Activated CD4-positive, alpha-beta T cell treated with anti-CD3 and anti-CD28 coated beads, Interleukin-2, amount 50 U/mL, for 24 hours (primary cell): Measurements from ENCODE around the gene CCHCR1.
"Not testable (repeated sequence)": the region's sequence is repeated elsewhere in the genome, so short reads cannot be mapped to it uniquely, and the experiment has no call there.

Experiments
- DNase-seq, 2 donors: peaks; one replicate each; pipeline ENCODE4 v3.0.0-alpha.2; 2020; ENCODE audit warnings: low read depth in 1 of 2, low spot score in 1 of 2

The CCHCR1 gene

GRCh38 chr6:31157513-31158139 is at the start of gene CCHCR1:
TSS of gene CCHCR1 (minus strand) at chr6:31157802. CDS start at chr6:31157600, 202 bp downstream.
- DNase-seq: no peak

GRCh38 chr6:31205638-31206037 is 48.0 kb upstream of the CCHCR1 start:
- no peak for DNase-seq

GRCh38 chr6:31204751-31205145 is 47.1 kb upstream of the CCHCR1 start:
- no peak for DNase-seq

- peak in 1 of 2 donors; percentile 70 for DNase-seq
Measured at GRCh38 chr6:31203345-31203979, 45.9 kb upstream of the CCHCR1 start.

DNA sequence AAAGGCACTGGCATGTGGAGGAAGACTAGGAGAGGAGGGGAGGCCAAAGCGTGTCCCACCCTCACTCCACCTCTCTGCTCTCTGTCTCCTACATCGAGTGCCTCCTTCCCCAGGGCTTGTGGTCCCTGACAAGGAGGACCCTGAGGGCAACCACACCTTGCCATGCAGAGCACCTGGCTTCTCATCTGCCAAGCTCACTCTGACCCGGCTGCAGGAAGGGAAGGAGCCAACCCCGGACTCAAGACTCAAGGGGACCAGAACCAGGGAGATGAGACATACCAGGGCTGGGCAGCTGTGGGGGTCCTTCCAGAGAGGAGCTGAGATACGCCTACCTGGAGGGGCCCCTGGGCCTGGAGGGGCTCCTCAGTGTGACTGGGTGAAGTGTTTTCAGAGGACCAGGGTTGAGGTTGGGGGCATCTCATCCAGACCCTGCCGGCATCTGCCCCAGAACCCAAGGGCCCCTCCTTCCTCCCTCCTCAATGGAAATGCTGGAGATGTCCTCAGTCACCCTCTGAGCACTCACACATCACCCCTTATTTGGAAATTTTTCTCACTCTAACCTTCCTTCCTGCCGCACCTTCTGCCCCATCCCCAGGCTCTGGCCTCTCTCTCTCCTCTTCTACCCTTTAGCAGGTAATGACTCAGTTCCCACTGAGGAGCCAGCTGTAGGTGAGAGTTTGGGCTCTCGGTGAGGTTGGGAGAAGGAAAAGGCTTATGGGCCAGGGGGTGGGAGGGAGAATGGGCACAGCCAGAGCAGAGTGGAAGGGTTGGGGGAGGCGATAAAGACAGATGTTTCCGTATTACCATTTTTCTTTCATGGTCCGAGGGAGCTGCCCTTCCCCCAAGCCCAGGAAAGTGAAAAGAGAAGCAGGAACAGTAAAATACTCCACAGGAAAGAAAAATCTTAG is 44.9 kb upstream of the CCHCR1 start:
- DNase-seq: no peak

- not testable (repeated sequence) for DNase-seq
Measured at GRCh38 chr6:31199105-31199452, 41.5 kb upstream of the CCHCR1 start.

DNA sequence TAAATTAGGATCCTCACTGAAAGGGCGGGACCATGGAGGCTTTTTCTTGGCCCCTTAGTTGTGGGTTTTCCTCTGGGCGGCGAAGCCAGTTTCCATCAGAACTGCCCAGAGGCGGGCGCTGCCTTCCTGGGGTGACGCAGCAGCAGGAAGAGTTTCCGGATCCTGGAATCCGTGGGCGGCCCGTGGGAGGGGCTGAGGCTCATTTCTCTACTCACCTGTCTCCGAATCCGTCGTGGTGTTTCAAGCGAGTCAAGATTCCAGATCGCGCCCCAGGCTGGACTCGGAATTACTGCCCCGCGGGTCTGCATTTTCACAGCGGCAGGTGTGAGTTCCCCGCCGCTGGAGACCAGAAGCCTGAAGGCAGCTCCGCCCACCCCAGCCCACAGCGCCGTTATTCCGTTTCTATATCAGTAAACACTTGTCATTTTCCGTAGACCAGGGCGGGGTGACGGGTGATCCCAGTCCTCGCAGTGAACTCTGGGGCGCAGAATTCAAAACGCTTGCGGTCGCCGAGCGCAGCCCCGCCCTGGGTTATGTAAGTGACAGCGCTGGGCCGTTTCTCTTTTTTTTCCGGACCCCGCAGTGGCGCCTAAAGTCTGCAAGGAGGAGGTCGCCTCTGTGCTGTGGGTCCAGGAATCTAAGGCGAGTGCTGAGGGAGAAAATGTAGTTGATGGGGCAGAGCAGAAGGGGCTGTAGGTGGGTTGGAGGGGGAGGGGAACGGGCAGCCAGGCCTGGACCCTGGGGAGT is 40.1 kb upstream of the CCHCR1 start:
- peak; percentile 79 to 92 for DNase-seq

DNA sequence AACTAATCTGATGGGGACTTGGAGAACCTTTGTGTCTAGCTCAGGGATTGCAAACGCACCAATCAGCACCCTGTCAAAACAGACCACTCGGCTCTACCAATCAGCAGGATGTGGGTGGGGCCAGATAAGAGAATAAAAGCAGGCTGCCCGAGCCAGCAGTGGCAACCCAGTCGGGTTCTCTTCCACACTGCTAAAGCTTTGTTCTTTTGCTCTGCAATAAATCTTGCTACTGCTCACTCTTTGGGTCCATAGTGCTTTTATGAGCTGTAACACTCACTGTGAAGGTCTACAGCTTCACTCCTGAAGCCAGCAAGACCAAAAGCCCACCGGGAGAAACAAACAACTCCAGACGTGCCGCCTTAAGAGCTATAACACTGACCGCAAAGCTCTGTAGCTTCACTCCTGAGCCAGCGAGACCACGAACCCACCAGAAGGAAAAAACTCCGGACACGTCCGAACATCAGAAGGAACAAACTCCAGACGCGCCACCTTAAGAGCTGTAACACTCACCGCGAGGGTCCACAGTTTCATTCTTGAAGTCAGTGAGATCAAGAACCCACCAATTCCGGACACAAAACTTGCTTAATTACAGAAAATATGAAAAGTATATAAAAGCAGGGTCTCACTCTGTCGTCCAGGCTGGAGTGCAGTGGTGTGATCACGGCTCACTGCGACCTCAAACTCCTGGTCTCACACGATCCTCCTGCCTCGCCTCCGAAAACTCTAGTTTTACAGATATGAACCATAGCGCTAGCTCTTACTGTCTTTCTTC is 38.8 kb upstream of the CCHCR1 start:
- not testable (repeated sequence) for DNase-seq

DNA sequence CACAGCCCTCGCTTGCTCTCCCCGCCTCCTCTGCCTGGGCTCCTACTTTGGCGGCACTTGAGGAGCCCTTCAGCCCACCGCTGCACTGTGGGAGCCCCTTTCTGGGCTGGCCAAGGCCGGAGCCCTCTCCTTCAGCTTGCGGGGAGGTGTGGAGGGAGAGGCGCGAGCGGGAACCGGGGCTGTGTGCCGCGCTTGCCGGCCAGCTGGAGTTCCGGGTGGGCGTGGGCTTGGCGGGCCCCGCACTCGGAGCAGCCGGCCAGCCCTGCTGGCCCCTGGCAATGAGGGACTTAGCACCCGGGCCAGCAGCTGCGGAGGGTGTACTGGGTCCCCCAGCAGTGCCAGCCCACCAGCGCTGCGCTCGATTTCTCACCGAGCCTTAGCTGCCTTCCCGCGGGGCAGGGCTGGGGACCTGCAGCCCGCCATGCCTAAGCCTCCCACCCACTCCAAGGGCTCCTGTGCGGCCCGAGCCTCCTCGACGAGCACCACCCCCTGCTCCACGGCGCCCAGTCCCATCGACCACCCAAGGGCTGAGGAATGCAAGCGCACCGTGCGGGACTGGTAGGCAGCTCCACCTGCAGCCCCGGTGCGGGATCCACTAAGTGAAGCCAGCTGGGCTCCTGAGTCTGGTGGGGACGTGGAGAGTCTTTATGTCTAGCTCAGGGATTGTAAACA is 37.8 kb upstream of the CCHCR1 start:
- DNase-seq: not testable (repeated sequence)

- no peak for DNase-seq
Measured at GRCh38 chr6:31194061-31194834, 36.6 kb upstream of the CCHCR1 start.

GRCh38 chr6:31193206-31193605 is 35.6 kb upstream of the CCHCR1 start:
- no peak for DNase-seq

DNA sequence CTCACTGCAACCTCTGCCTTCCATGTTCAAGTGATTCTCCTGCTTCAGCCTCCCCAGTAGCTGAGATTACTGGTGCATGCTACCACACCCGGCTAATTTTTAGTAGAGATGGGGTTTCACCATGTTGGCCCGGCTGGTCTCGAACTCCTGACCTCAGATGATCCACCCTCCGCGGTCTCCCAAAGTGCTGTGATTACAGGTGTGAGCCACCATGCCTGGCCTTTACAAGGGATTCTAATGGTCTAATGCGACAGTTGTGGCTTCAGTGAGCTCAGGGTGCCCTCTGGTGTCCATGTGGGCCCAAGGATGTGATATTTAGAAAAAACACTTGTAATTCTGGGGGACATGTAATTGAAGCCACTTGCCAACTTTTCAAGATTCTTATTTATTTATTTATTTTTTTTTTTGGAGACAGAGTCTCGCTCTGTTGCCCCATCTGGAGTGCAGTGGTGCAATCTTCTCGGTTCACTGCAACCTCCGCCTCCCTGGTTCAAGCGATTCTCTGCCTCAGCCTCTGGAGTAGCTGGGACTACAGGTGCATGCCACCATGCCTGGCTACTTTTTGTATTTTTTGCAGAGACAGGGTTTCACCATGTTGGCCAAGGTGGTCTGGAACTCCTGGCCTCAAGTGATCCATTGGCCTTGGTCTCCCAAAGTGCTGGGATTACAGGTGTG is 35.0 kb upstream of the CCHCR1 start:
- DNase-seq: peak; percentile 25 to 47

- DNase-seq: no peak
Measured at GRCh38 chr6:31190488-31190887, 32.9 kb upstream of the CCHCR1 start.

GRCh38 chr6:31189223-31189622 is 31.6 kb upstream of the CCHCR1 start:
- DNase-seq: not testable (repeated sequence)

- no peak for DNase-seq
Measured at GRCh38 chr6:31187780-31188194, 30.2 kb upstream of the CCHCR1 start.

GRCh38 chr6:31186052-31186734 is 28.6 kb upstream of the CCHCR1 start:
- no peak for DNase-seq

DNA sequence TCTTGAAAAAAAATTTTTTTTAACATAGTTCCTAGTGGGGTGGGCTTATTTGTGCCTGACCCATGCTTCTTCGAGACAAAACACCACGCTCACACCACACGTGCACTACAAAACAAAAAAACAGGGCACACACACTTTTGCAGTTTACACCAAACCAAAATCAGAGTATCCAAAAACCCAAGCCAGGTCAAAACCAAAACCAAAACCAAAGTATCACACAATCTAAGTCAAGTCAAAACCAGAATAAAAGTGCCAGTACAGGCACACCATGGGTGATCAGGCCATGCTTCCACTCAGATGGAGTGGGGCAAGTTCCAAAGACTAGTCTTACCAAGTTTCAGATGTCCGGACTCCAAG is 28.1 kb upstream of the CCHCR1 start:
- DNase-seq: not testable (repeated sequence)

DNA sequence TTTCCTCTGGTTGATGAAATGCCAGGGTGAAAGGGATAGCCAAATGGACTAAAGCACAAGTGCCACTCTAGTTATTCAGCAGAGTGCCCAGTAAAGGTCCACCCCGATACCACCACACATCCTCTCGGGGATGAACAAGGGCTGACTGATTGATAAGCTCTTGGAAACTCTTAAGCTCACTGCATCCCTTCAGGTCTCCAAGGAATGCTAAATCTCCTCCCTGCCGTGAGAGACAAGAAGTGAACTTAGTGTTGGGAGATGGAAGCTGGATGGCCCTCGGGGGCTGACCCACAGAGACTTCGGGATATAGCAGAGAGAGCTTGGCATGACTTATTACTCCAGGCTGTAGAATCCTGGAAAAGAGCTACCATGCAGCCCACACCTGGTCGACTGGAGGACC is 26.3 kb upstream of the CCHCR1 start:
- DNase-seq: not testable (repeated sequence)
